Peyer's patch (tissue), 4 donors: Measurements from ENCODE around the gene MRPS16. TPM values are rescaled to one million over a fixed set of nuclear protein-coding genes. Genes with fewer than 3 reads are reported as not detected.

Source experiments
- DNase-seq, 3 donors: peaks; one replicate each; pipeline ENCODE4 v3.0.0-alpha.2; 2017 to 2019
- H3K27ac ChIP-seq, 4 donors: fragments of 200-600 bp; sonication (generic); one replicate each; pipeline ENCODE4 v1.5.1; 2016 to 2019
- H3K27me3 ChIP-seq, 2 donors: fragments of 200-600 bp; sonication (generic); one replicate each; pipeline ENCODE4 v1.5.1; 2019
- H3K36me3 ChIP-seq, 3 donors: fragments of 200-600 bp; sonication (generic); one replicate each; pipeline ENCODE4 v1.5.1; 2016 to 2019
- H3K4me1 ChIP-seq, 4 donors: fragments of 200-600 bp; sonication (generic); one replicate each; pipeline ENCODE4 v1.5.1; 2016 to 2019
- H3K4me3 ChIP-seq, 4 donors: fragments of 200-600 bp; sonication (generic); 1 replicate in 3 of 4; 2 replicates in 1 of 4; pipeline ENCODE4 v1.5.1; 2016 to 2019; ENCODE audit warnings: mild to moderate bottlenecking in 1 of 4
- H3K9me3 ChIP-seq, 4 donors: fragments of 200-600 bp; sonication (generic); one replicate each; pipeline ENCODE4 v1.5.1; 2016 to 2019; ENCODE audit warnings: mild to moderate bottlenecking in 1 of 4
- POLR2A ChIP-seq, 2 donors: fragments of 450-650 bp; IDR thresholded peaks; one replicate each; pipeline ENCODE4 v1.5.1; 2017; ENCODE audit warnings: antibody characterized with exemption in 2 of 2, mild to moderate bottlenecking in 2 of 2, moderate library complexity in 2 of 2
- total RNA-seq, 4 donors: library from RNA; depleted of rRNA; stranded (reverse); fragments of >200 nt; gene quantifications; one replicate each; pipeline ENCODE4 v1.1.0, GENCODE V29; 2016
- TF ChIP-seq, protein P1 (sequence below), 6 experiments: fragments of 450-650 bp in 4 of 6; fragments of 200-600 bp in 2 of 6; sonication (generic) in 1 of 6; IDR thresholded peaks; one replicate each; pipeline ENCODE4 v1.5.1; 2017 to 2019; ENCODE audit warnings: antibody characterized with exemption in 6 of 6, mild to moderate bottlenecking in 3 of 6, moderate library complexity in 1 of 6

The MRPS16 gene
- total RNA-seq: 10 to 100 TPM; 39.8 to 69.3 (median 40.1) TPM

DNA sequence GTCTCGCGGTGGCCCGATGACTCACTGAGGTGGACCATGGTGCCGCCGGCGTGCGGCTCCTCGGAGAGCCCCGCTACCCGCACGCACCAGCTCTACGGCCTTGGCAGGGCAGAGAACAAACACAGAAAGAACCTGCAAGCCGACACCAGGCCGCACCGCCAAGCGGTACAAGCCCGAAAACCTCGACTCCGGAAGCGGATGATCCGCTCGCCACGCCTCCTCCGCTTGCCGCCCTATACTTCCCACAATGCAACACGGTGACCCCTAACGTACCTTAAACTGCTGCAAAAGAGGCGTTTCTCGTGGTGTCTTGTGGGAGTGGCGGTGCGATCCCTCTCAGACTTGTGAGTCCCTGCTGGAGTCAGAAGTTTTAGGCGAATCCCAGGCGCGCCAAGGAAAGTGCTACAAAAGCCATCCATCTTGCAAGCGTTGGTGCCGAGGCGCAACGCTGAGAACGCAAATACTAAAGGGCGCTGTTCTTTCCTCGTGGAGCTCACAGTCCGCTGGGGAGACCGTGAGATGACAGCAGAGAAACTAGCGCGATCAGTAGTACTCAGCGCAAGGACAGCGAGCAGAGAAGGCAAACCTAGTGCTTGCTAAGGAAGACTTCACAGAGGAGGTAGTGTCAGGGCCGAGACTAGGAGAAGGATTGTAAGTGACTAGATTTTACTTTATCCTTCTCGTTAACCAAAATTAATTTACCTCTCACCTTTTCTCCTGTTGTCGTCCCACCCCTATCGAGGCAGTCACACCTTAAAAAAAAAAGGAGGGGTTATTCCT, at the start of gene MRPS16:
MRPS16 (minus strand) TSS at position 200 of the 780 bp plus-strand sequence; CDS start at position 38, 162 bp downstream.
- DNase-seq: peak; percentile 93 to 98 (median 95)
- Histone ChIP-seq H3K27me3 (no peaks in the 10 kb centered on the region), H3K4me3 (peak within 1 kb of the TSS; percentile 67 to 79 (median 68)), H3K4me1 (peaks cover 0 to 28% (median 9%) of the 10 kb centered on the region in 4 donors), H3K36me3 (peaks cover 0 to 21% (median 0%) of the 10 kb centered on the region in 3 donors), H3K27ac (peak within 1 kb of the TSS; percentile 84 to 92 (median 88)), H3K9me3 (no peaks in the 10 kb centered on the region)
- TF ChIP-seq, protein P1, sequence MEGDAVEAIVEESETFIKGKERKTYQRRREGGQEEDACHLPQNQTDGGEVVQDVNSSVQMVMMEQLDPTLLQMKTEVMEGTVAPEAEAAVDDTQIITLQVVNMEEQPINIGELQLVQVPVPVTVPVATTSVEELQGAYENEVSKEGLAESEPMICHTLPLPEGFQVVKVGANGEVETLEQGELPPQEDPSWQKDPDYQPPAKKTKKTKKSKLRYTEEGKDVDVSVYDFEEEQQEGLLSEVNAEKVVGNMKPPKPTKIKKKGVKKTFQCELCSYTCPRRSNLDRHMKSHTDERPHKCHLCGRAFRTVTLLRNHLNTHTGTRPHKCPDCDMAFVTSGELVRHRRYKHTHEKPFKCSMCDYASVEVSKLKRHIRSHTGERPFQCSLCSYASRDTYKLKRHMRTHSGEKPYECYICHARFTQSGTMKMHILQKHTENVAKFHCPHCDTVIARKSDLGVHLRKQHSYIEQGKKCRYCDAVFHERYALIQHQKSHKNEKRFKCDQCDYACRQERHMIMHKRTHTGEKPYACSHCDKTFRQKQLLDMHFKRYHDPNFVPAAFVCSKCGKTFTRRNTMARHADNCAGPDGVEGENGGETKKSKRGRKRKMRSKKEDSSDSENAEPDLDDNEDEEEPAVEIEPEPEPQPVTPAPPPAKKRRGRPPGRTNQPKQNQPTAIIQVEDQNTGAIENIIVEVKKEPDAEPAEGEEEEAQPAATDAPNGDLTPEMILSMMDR (IDR thresholded peaks at IDR 0.05): no peak
- peak; percentile 72 to 76 for TF ChIP-seq POLR2A (IDR thresholded peaks at IDR 0.05)

DNA sequence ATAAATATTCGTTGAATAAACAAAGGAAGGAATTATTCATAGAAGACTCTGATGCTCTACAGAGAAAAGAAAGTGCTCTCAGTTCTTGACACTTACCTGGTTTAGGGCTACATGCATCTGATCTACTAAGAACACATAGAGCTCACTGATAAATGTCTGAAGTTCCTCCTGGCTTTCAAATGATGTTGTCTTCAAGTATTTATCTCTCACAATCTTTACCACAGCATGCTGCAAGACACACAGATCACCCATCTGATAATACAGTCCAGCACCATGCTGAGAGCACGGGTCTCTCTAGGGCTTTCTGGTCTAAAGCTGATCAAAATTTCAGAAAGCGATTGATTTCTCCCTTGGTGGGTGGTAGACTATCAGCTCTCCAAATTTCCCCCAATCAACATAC, 44.5 kb upstream of the MRPS16 start:
- no peak overlapping the region for H3K4me3 ChIP-seq
- H3K9me3 ChIP-seq: no peaks in the 10 kb centered on the region
- no peak for TF ChIP-seq POLR2A (IDR thresholded peaks at IDR 0.05)
- TF ChIP-seq, protein P1 (IDR thresholded peaks at IDR 0.05): no peak
- no peaks in the 10 kb centered on the region for H3K27me3 ChIP-seq
- H3K27ac ChIP-seq: no peak overlapping the region
- no peak for DNase-seq
- H3K4me1 ChIP-seq: no peaks in the 10 kb centered on the region
- no peaks in the 10 kb centered on the region for H3K36me3 ChIP-seq

DNA sequence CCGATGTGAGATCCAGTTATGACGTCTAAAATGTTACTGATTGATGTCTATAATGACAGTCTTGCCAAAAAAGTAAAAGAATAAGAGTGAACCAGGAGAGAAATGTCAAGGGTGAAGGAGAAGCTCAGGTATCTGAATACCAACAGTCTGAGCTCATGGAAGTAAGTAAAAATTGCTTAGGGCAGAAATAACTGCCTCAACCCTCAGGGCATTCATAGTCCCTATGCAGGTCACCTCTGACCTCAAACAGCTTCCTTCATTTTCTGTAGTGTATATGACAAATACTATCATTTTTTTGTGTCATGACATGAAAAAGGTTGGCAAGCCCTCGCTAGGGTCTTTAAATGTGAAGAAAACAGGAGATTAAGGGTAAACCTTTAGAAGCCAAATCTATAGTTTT, 41.0 kb upstream of the MRPS16 start:
- no peaks in the 10 kb centered on the region for H3K4me1 ChIP-seq
- no peak overlapping the region for H3K4me3 ChIP-seq
- H3K36me3 ChIP-seq: no peaks in the 10 kb centered on the region
- no peaks in the 10 kb centered on the region for H3K9me3 ChIP-seq
- no peak for DNase-seq
- no peak for TF ChIP-seq POLR2A (IDR thresholded peaks at IDR 0.05)
- TF ChIP-seq, protein P1 (IDR thresholded peaks at IDR 0.05): no peak
- no peak overlapping the region for H3K27ac ChIP-seq
- H3K27me3 ChIP-seq: no peaks in the 10 kb centered on the region

DNA sequence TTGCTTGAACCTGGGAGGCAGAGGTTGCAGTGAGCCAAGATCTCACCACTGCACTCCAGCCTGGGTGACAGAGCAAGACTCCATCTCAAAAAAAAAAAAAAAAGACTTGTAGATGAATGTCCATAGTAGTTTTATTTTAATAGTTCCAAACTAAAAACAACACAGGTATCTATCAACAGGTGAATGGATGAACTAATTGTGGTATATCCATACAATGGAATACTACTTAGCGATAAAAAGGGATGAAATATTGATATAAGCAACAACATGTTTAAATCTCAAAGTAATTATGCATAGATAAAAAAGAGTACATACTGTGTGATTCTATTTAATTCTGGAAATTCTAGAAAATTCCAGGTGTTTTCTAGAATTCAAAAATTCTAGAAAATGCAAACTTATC, 37.5 kb upstream of the MRPS16 start:
- Histone ChIP-seq H3K4me1 (no peaks in the 10 kb centered on the region), H3K36me3 (no peaks in the 10 kb centered on the region), H3K9me3 (no peaks in the 10 kb centered on the region), H3K4me3 (no peak overlapping the region), H3K27ac (no peak overlapping the region), H3K27me3 (no peaks in the 10 kb centered on the region)
- no peak for TF ChIP-seq POLR2A (IDR thresholded peaks at IDR 0.05)
- no peak for DNase-seq

DNA sequence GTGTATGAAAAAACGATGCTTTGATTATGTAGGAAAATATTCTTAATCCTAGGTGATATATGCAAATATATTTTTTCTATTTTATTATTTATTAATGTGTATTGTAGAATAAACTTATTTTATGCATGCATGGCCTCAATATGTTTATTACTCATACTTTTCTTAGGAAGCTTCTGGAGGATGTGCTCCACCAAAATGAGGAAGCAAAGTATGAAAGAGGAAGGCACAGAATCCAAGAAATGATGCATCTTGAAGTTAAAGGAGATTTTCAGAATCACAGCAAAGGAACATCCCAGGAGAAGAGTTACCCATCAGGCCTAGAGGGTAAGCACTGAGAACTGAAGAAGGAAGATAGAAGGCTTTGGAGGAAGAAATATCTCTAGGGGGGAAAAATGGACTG, 35.0 kb upstream of the MRPS16 start:
- no peaks in the 10 kb centered on the region for H3K4me1 ChIP-seq
- no peak overlapping the region for H3K27ac ChIP-seq
- no peaks in the 10 kb centered on the region for H3K27me3 ChIP-seq
- H3K4me3 ChIP-seq: no peak overlapping the region
- TF ChIP-seq, protein P1 (IDR thresholded peaks at IDR 0.05): no peak
- TF ChIP-seq POLR2A (IDR thresholded peaks at IDR 0.05): no peak
- H3K9me3 ChIP-seq: no peaks in the 10 kb centered on the region
- DNase-seq: no peak
- H3K36me3 ChIP-seq: no peaks in the 10 kb centered on the region

DNA sequence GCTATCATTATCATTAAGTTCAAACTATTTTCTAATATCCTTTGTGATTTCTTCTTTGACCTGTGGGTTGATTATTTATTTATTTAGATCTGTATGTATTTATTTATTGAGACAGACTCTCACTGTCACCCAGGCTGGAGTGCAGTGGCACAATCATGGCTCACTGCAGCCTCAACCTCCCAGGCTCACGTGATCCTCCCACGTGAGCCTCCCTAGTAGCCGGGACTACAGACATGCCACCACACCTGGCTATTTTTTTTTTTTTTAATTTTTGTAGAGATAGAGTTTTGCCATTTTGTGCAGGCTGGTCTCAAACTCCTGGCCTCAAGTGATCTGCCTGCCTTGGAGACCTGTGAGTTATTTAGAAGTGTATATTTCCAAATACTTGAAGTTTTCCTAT, 28.7 kb upstream of the MRPS16 start:
- Histone ChIP-seq H3K27me3 (no peaks in the 10 kb centered on the region), H3K9me3 (no peaks in the 10 kb centered on the region), H3K36me3 (no peaks in the 10 kb centered on the region), H3K27ac (no peak overlapping the region), H3K4me1 (no peaks in the 10 kb centered on the region), H3K4me3 (no peak overlapping the region)
- no peak for DNase-seq
- TF ChIP-seq, protein P1 (IDR thresholded peaks at IDR 0.05): no peak
- no peak for TF ChIP-seq POLR2A (IDR thresholded peaks at IDR 0.05)
